Glomerular endothelial cell (primary cell): ENCODE measurements around the gene L1CAM. TPM values are rescaled to one million over a fixed set of nuclear protein-coding genes. Genes with fewer than 3 reads are reported as not detected.
A peak's percentile ranks its signal among the peaks of the same experiment; 100 is the strongest.

ENCODE experiments used
- DNase-seq: peaks from one replicate; pipeline ENCODE4 v3.0.0-alpha.2; 2011; ENCODE audit warnings: low read depth, low spot score; ENCODE audit errors: extremely low read depth
- total RNA-seq: library from RNA; depleted of rRNA; stranded (reverse); fragments of >200 nt; gene quantifications from 2 replicates; pipeline ENCODE4 v1.2.3, GENCODE V29; 2015

The L1CAM gene
- total RNA-seq = 1.6 and 17.1 TPM in 2 replicates

DNA sequence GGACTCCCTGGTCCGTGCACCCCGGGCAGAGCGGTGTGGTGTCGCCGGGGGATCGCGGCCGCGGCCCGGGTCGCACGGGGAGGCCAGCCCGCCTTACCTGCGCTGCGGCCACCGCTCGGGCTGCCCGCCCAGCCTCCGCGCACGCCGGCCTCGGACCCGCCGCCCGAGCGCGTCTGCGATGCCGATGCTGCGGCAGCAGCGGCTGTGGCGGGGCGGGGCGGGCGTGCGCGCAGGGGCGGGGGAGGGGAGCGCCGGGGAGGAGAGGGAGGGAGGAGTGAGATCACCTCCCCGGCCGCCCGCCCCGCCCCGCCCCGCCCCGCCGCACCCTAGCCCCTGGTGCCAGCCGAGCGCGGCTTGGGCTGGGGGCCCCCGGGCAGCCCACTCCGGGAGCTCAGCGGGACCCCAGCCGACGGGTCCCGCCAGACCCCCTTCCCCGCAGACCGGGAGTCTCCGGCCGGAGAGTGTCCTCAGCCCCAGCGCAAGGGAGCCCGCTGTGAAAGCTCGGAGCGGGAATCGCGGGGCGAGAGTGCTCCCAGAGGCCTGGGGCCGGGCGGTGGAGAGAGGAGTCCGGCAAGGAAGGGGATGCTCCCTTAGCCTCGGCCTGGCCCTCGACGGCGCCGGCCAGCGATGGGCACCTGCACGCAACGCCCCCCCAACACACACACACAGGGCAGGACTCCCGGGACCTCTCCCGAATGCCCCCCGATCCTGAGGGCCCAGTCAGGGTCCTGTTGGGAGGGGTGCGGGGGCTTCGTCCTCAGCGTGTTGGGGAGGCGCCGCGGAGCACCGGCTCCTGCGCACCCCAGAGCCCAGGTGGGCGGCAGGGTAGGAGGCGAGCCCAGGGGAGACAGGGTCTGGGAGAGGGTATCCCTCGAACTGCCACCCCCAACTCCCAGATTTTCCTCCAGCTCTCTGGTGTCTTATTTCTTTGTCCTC lies at the start of gene L1CAM:
TSS of gene L1CAM (minus strand) at position 206 of the 936 bp plus-strand sequence. CDS start 10,337 bp downstream, outside the sequence.
- no peak for DNase-seq

GRCh38 chrX:153935326-153935851 lies 49.4 kb upstream of the L1CAM start:
- no peak for DNase-seq

GRCh38 chrX:153934762-153935325 lies 48.9 kb upstream of the L1CAM start, which contains the start of gene NAA10:
Gene NAA10 (minus strand): TSS chrX:153935037. CDS start chrX:153934904, 133 bp downstream.
- DNase-seq = no peak

GRCh38 chrX:153934148-153934761 lies 48.3 kb upstream of the L1CAM start:
- DNase-seq = no peak

DNA sequence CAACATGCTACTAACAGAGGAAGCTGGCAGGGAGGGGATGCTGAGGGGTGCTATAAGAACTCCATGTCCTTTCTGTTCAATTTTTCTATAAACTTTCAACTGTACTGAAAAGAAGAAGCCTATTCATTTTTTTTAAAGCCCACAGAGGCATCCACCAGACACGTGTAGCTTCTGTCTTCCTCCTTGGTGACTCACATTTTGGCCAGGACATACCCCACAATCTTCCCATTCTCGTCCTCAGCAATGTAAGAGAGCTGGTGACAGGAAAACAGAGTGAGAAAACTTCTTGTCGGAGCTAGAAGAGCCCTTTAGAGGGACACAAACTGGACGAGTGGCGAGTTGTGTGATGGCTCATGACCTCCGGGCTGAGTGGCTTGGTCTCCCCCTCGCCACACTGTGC lies 47.8 kb upstream of the L1CAM start:
- DNase-seq = no peak

DNA sequence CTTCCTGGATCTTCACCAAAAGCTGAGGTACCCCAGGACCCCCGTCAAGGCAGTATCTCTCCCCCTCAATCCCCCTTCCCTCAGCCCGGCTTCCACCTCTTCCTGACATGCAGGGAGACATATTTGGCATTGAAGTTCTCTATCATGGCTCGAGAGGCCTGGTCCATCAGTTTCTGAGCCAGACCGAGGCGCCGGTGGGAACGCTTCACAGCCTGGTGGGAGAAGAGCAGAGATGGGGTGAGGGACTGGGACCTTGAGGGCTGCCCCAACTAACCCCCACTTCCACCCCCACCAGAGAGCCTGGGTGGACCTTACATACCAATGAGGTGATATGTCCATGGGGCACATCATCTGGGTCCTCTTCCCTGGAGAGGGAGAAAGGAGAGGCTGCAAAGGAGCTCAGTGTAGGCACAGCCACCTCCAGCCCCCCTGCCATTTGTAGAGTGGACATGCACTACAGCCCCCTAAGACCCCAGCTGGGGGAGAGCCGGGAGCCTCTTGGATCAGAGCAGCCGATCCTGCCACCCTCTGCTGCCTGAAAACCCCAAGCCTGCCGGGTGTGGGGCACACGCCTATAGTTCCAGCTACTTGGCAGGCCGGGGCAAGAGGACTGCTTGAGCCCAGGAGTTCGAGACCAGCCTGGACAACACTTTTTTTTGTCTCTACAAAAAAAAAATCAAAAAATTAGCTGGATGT lies 46.4 kb upstream of the L1CAM start:
- no peak for DNase-seq

- no peak for DNase-seq
Measured at GRCh38 chrX:153931748-153932147, 45.8 kb upstream of the L1CAM start.

DNA sequence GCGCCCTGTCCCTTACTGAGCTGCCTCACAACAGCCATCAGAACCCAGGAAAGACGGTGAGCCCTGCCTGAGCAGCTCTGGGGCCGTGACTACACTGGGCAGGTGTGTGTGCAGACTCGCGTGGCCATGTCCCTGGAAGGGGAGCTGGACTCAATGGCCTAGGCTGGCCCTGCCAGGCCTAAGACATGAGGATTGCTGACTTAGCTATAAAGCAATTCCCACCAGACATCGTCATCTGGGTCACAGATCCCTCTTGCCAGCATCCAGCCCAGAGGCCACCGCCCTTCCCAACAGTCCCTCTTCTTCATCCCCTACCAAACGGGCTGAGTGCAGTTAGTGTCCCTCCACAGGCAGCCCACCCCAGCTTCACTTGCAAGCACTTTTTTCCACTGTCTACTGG lies 45.2 kb upstream of the L1CAM start:
- DNase-seq = no peak

DNA sequence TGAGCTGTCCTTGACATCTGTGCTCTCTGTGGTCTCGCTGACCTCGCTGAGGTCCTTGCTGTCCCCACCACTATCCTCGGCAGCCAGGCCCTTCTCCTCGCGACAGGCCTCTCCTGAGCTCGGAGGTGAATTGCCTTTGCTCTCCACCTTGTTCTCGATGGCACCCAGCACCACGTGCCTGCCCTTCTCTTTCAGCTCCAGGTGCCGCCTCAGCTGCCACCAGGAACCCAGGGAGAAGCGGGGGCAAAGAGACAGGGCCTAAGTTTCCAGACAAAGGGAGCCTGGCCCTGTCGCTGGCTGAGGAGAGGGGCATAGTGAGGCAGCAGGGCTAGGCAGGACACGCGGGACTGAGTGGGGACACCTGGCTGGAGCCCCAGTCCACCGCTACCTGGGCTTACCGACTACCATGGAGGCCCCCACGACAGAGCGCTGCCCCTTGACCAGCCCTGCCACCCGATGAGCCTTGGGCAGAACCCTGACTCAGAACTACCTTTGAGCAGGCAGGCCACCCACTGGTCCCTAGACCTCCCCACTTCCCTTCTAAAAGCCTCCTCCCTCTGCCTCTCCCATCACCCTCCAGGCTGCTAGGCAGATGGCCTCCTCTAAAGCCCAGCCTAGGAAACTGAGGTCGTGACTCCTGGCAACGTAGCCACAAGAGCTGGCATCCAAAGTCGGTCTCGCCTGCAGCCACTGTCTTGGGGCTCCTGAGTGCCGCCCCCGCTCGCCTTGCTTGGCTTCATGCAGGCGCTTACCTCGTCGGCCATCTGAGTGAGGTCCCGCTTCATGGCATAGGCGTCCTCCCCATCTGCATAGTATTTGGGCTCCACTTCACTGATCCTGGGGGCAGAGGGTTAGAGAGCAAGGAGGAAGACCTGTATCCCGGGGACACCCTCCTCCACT lies 44.3 kb upstream of the L1CAM start:
- no peak for DNase-seq

DNA sequence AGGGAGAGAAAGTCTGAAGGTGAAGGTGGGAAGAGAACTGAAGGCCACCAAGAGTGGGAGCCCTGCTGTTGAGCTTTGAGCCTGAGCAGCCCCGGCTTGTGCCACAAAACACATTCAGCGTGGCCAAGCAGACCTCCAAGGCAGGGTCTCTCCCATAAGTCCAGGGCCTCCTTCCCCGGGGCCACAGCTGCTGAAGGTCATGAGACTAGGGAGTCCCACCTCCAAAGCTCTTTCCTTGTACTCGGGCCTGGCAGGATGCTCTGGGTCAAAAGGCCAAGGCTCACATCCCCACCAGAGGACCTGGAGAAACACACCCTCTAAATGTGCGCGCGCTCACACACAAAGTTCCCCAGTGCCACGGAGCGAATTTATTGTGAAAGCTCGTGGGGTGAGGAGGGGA lies 43.6 kb upstream of the L1CAM start:
- no peak for DNase-seq

- no peak for DNase-seq
Measured at GRCh38 chrX:153928846-153929245, 42.9 kb upstream of the L1CAM start.

GRCh38 chrX:153927922-153928760 lies 42.2 kb upstream of the L1CAM start:
- peak; percentile 68 for DNase-seq

- no peak for DNase-seq
Measured at GRCh38 chrX:153927672-153927921, 41.6 kb upstream of the L1CAM start.

- DNase-seq = no peak
Measured at GRCh38 chrX:153926858-153927671, 41.1 kb upstream of the L1CAM start.

- no peak for DNase-seq
Measured at GRCh38 chrX:153926552-153926857, 40.5 kb upstream of the L1CAM start.

- DNase-seq = no peak
Measured at GRCh38 chrX:153925739-153926551, 40.0 kb upstream of the L1CAM start, which contains the start of gene ARHGAP4. Gene ARHGAP4 (minus strand): TSS chrX:153926264. CDS start chrX:153926202, 62 bp downstream.

DNA sequence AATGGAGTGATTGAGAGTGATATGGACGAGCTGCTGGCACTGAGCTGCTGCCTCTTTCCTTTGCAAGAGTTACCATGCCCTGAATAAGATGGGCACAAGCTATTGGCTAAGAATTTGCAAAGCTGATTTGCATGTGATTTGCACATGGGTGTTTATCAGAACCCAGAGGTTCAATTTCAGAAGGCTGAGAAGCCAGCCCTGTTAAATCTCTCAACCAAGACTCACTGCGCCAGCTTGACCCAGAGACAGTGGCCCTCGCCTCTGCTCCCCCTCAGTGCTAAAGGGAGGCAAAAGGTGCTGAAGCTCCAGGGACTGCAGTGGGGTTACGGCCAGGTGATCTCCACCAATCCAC lies 39.4 kb upstream of the L1CAM start:
- no peak for DNase-seq
